GM18507 (cell line): ENCODE results near the gene DLGAP1.

ENCODE experiments used
- DNase-seq: peaks from one replicate; pipeline ENCODE4 v3.0.0; 2011; ENCODE audit warnings: low read depth; ENCODE audit not compliant: insufficient read length; ENCODE audit errors: extremely low spot score
- FAIRE-seq: peaks from 2 replicates; lab custom pipeline; 2011; peaks lifted over from hg19 to GRCh38; lab: Jason Lieb, UNC

Gene DLGAP1

DNA sequence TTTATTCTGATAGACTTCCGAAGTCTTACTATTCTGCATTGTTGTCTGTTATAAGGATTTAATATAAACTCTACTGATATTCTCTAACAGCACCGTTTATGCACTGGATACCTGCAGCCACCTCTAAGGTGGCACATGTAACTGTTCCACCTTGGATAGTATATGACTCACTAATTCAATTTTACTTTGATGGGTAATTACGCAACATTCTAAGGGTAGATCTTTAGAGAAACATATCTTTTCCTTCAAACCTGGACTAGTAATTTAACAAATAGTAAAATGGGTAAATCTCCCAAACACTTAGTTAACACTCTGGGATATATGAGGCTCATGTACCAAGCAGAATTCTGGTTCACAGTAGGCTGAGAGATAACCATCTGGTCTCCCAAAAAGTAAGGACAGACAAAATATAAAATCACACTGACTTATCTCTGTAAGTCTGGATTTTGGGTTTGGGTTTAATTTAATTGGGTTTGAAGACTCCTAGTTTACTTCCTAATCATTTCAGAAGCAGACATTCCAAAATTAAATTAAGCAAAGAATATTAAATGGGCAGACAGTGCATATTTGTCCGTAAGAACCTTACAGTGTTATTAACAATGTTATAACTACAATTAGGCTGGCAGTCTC lies 590.3 kb downstream of the DLGAP1 start:
- no peak for FAIRE-seq

GRCh38 chr18:3863593-3863992 lies 591.5 kb downstream of the DLGAP1 start:
- FAIRE-seq, result no peak
- no peak for DNase-seq

More for the DNA sequence above, 590.3 kb downstream of the DLGAP1 start:
- no peak for DNase-seq

- DNase-seq (no peak), FAIRE-seq (no peak)
These were observed 592.1 kb downstream of the DLGAP1 start for GRCh38 chr18:3863006-3863405.

- DNase-seq (no peak), FAIRE-seq (no peak)
These were observed 593.6 kb downstream of the DLGAP1 start for GRCh38 chr18:3861495-3861894.

DNA sequence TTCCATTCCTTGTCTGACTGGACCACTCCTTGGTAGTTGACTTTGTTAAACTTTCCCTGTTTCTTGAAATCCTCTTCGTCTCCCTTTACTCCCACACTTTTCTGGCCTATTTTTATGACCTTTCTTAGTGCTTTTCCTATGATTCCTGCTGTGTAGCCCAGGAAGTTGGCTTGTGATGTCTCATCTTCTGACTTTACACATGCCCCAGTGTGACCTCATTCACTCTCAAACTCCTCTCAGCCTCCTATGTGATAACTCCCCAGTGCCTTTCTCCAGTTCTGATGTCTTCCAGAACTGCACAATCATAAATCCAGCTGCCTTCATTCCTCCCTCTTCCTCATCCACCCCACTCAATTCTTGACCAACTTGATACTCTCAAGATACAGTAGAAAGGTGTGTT lies 597.6 kb downstream of the DLGAP1 start:
- FAIRE-seq, result no peak
- no peak for DNase-seq

DNA sequence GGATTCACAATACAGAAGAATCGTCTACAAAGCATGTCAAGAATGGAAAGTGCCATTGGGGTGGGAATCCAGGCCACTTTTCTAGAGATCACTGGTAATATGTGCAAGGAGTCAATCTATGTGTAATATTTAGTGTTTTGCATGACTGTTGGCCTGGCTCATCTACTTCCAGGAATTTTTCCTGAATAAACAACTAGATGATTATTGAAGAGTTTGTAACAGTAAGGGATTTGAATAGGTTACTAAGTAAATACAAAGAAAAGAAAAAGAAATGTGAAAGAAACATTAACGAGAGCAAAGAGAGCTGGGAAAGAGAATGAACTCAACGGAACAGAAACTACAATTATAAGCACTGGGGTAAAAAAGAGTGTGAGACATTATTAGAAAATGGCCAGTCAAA lies 599.1 kb downstream of the DLGAP1 start:
- DNase-seq (no peak), FAIRE-seq (no peak)

DNA sequence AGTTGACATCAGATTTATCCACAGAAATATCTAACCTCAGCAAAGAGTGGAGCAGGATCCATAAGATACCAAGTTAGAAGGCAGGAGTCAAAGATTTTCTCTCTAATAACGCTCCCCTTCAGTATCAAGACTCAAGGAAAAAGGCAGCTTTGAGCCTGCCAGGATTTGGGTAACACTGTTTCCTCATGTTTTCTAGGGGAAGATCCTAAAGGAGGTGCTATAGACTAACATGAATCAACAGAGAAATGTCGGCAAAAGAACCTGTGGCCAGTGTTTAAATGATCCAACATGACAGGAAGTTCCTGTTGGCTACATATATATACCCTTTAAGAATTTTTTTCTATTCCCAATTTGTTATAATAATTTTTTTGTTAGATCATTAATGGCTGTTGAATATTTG lies 602.8 kb downstream of the DLGAP1 start:
- DNase-seq (no peak), FAIRE-seq (no peak)

DNA sequence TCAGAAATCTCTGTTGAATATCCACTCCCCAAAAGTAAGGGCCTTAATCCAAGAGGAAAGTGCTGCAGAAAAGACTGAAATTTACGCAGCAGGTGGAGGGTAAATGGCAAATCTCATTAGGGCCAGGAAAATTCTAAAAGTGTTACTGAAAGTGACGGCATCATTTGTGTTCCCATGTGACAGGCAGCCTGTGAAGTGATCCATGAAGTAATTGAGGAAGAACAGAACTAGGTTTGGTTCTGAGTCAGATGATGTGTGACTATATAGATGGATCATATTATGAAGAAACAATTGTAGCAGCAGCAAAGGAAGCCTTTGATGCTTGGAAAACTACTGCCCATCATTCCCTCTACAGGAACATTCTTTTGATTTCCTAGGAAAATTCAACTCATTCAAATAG lies 603.9 kb downstream of the DLGAP1 start:
- no peak for DNase-seq

DNA sequence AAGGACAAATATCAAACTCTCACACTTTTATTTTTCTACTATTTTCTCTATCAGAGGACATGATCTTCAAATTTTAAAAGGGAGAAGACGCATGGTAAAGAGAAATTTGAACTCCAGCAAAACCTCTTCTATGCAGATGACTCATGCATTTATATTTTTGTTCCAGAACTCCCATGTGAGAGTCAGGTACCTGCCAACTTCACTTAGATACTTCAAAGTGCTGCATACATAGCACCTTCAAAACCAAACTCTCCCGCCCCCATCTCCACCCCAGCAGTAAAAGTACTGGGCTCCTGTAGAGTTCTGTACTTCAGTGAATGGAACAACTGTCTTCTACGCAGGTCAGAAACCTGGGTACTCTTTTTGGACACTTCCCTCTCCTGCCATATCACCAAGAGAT lies 606.8 kb downstream of the DLGAP1 start:
- no peak for FAIRE-seq

More for the DNA sequence above, 603.9 kb downstream of the DLGAP1 start:
- no peak for FAIRE-seq

GRCh38 chr18:3845161-3845560 lies 609.9 kb downstream of the DLGAP1 start:
- FAIRE-seq, result no peak

More for the DNA sequence above, 606.8 kb downstream of the DLGAP1 start:
- DNase-seq, result no peak

GRCh38 chr18:3842844-3843243 lies 612.3 kb downstream of the DLGAP1 start:
- DNase-seq (no peak), FAIRE-seq (no peak)

More at GRCh38 chr18:3845161-3845560, 609.9 kb downstream of the DLGAP1 start:
- no peak for DNase-seq

DNA sequence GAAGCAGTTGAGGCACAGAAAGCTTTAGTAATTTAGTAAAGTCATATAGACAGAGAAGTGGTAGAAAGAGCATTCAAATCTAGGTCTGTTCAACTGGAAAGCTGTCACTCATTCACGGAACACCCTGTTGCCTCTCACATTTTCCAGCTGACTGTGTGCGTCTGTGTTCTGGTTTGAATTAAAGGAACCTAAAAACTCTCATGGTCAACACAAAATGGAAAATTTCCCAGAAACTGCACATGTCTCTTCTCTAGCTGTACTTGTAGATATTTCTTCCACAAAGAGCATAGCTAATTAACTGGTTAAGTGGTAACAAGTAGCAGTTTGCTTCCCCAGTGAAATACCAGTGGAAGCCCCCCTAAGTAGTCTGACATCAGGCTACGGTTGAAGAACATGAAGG lies 614.3 kb downstream of the DLGAP1 start:
- DNase-seq, result no peak
- no peak for FAIRE-seq

DNA sequence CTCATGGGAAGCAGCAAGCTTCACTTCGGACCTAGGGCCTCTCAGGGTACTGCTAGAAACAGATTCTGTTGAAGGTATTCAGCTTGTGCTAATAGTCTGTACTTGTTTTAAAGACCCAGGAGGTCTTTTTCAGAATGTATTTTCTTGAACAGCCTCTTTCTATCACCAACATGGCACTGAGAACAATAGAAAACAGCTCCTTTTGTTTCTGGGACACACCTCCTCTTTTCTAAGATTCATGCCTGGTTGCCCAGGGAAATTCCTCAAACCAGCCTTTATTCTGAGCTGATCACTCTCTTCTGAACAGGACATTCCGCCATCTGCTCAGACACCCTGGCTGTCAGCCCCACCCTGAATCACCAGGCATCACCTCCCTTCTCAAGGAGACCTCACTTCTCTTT lies 615.5 kb downstream of the DLGAP1 start:
- FAIRE-seq (no peak), DNase-seq (no peak)

- no peak for FAIRE-seq
- no peak for DNase-seq
These were observed 618.4 kb downstream of the DLGAP1 start for GRCh38 chr18:3836483-3837335.

DNA sequence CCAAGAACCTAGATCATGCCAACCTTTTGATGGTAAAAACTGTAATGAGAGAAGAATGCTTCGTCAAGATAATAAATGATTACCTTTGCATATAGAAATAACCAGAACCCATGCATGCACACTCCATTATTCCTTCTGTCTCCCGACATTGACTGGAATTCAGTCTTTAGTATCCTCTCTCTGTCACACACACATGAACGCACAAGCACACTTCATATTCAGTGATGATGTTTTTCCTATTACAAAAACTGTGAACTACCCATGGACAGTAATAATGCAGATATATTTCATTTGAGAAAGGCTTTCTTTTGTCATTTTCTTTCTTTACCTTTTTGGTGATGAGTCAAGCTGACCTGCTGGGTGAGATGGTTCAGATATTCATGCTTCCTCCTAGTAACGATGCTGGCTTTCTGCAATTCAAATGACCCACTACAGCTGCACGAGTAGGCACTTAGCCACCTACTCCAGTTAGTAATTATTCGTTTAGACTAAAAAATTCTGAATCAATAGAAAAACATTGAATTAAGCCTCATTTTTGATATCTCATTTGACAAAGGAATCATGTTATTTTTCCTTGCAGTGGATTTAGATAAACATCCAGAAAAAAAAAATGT lies 623.0 kb downstream of the DLGAP1 start:
- no peak for FAIRE-seq

GRCh38 chr18:3830604-3831003 lies 624.5 kb downstream of the DLGAP1 start:
- DNase-seq, result no peak

More for the DNA sequence above, 623.0 kb downstream of the DLGAP1 start:
- DNase-seq, result no peak

GRCh38 chr18:3827236-3827845 lies 627.8 kb downstream of the DLGAP1 start:
- DNase-seq (no peak), FAIRE-seq (no peak)

More at GRCh38 chr18:3830604-3831003, 624.5 kb downstream of the DLGAP1 start:
- FAIRE-seq, result no peak

- DNase-seq (no peak), FAIRE-seq (no peak)
These were observed 629.1 kb downstream of the DLGAP1 start for GRCh38 chr18:3826021-3826420.

GRCh38 chr18:3824101-3824500 lies 631.0 kb downstream of the DLGAP1 start:
- FAIRE-seq (no peak), DNase-seq (no peak)

DNA sequence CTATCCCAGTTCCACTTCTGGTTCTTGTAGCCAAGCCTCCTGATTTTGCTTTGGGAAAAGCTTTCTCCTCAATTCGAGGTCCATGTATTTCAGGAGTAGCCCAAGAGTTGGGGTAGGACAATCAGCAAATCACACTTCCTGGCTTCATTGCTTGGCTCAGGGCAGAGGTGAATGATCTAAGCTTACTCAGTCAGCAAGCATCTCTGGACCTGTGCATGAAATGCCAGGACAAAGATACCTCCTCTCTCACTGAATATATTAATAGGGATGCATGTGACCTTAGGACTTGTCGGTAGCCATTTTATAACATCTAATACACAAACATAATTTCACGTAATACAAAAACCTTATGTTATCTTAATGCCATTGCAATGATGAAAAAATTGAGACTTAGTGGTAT lies 632.0 kb downstream of the DLGAP1 start:
- DNase-seq (no peak), FAIRE-seq (no peak)
